ENCODE data around the gene DCHS1. TPM values are rescaled to one million over a fixed set of nuclear protein-coding genes. Genes with fewer than 3 reads are reported as not detected.

The DCHS1 gene
- total and polyA plus RNA-seq, 2 of the 13 experiments (the other 11 are each of a cell fraction or from before 2014, with no cell fraction given) = under 0.01 to 0.03 TPM

GRCh38 chr11:6619004-6619745, 36.4 kb downstream of the DCHS1 start, which contains the start of gene TPP1 (continued):
- TF ChIP-seq ZBTB49 (CRISPR knock-in tag; IDR thresholded peaks at IDR 0.05; ENCODE audit: borderline replicate concordance) (no peak), ZNF292 (CRISPR knock-in tag; IDR thresholded peaks at IDR 0.05; ENCODE audit: borderline replicate concordance, low read depth) (no peak), ZNF672 (CRISPR knock-in tag; IDR thresholded peaks at IDR 0.05) (no peak), ATF7-NPFF (CRISPR knock-in tag; IDR thresholded peaks at IDR 0.05; ENCODE audit: low read depth) (peak; percentile 71), ZBTB1 (CRISPR knock-in tag; IDR thresholded peaks at IDR 0.05; ENCODE audit: borderline replicate concordance) (no peak), PLSCR1 (CRISPR knock-in tag; IDR thresholded peaks at IDR 0.05; ENCODE audit: borderline replicate concordance) (no peak), PAF1 (CRISPR knock-in tag; IDR thresholded peaks at IDR 0.05) (no peak), PCBP1 (IDR thresholded peaks at IDR 0.05; ENCODE audit: borderline replicate concordance, low read depth, low read length) (no peak), NCOA2 (CRISPR knock-in tag; IDR thresholded peaks at IDR 0.05) (0 out of 2 replicates have a peak, but pooled peaks have one; percentile 32), ZNF710 (CRISPR knock-in tag; IDR thresholded peaks at IDR 0.05; ENCODE audit: borderline replicate concordance) (no peak), ZNF430 (CRISPR knock-in tag; IDR thresholded peaks at IDR 0.05) (no peak), RBAK (CRISPR knock-in tag; IDR thresholded peaks at IDR 0.05) (no peak), ZNF639 (CRISPR knock-in tag; conservative IDR thresholded peaks at IDR 0.05) (no peak), MIER3 (CRISPR knock-in tag; IDR thresholded peaks at IDR 0.05; ENCODE audit: borderline replicate concordance) (no peak), ZNF605 (CRISPR knock-in tag; IDR thresholded peaks at IDR 0.05) (peak; percentile 32; the same call in 1 of the 2 replicates), IKZF4 (CRISPR knock-in tag; IDR thresholded peaks at IDR 0.05; ENCODE audit: borderline replicate concordance, low read depth, not compliant biosample characterization) (peak; percentile 60), ISX (CRISPR knock-in tag; conservative IDR thresholded peaks at IDR 0.05) (no peak), MNT (IDR thresholded peaks at IDR 0.05) (peak; percentile 74), KLF6 (CRISPR knock-in tag; IDR thresholded peaks at IDR 0.05) (no peak; the same call in 1 of the 2 replicates)
